Gastrocnemius medialis (tissue), 4 donors: Measurements from ENCODE around the gene MLPH.

Experiments used
- CTCF ChIP-seq, 5 experiments: fragments of 450-650 bp in 3 of 5; fragments of 200-600 bp in 2 of 5; sonication (generic) in 2 of 5; IDR thresholded peaks in 4 of 5; conservative IDR thresholded peaks in 1 of 5; 1 replicate in 4 of 5; 2 replicates in 1 of 5; pipeline ENCODE4 v1.5.1; 2016 to 2019; ENCODE audit warnings: antibody characterized with exemption in 5 of 5, mild to moderate bottlenecking in 3 of 5, moderate library complexity in 3 of 5
- POLR2A ChIP-seq, 2 donors: fragments of 450-650 bp; IDR thresholded peaks; one replicate each; pipeline ENCODE4 v1.6.1; 2017; ENCODE audit warnings: antibody characterized with exemption in 2 of 2, mild to moderate bottlenecking in 2 of 2, moderate library complexity in 2 of 2

- TF ChIP-seq POLR2A (IDR thresholded peaks at IDR 0.05) (no peak), CTCF (IDR thresholded peaks at IDR 0.05 in 4 of 5, conservative IDR thresholded peaks at IDR 0.05 in 1 of 5) (no peak)
Observed at GRCh38 chr2:237598468-237599208, 111.6 kb downstream of the MLPH start.
